PC-3 (cell line): ENCODE data around the gene GPC5.

Source experiments
- EZH2 ChIP-seq: fragments of 300-600 bp; sonication (generic); IDR thresholded peaks from one replicate; pipeline ENCODE4 v1.6.1; 2017; ENCODE audit warnings: antibody characterized with exemption, mild to moderate bottlenecking, low read length; ENCODE audit not compliant: unreplicated experiment
- EZH2phosphoT487 ChIP-seq: fragments of 300-600 bp; sonication (generic); IDR thresholded peaks from 2 replicates; pipeline ENCODE4 v1.6.1; 2018; ENCODE audit warnings: mild to moderate bottlenecking, antibody characterized with exemption, low read length, borderline replicate concordance
- TF ChIP-seq, protein P1 (sequence below): fragments of 300-600 bp; sonication (generic); conservative IDR thresholded peaks from 2 replicates; pipeline ENCODE4 v1.5.1; 2017; ENCODE audit warnings: antibody characterized with exemption, low read depth, mild to moderate bottlenecking, low read length

DNA sequence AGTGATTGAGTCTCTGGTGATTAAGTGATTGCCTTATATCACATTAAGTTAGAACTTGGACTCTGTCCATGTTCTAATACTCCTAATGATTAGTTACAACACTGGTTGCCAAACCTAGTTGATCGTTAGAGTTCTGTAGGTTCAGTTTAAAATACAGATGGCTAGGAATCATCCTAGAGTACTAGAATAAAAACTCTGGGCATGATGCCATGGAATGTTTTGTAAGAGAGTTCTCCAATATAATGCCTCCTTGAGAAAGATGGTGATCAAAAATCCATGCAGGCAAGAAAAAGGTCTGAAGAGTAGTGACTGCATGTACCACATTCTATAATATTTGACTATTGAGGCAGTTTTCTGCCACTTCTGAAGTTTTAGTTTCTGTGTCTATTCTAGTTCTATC, 176.3 kb downstream of the GPC5 start:
- TF ChIP-seq, protein P1, sequence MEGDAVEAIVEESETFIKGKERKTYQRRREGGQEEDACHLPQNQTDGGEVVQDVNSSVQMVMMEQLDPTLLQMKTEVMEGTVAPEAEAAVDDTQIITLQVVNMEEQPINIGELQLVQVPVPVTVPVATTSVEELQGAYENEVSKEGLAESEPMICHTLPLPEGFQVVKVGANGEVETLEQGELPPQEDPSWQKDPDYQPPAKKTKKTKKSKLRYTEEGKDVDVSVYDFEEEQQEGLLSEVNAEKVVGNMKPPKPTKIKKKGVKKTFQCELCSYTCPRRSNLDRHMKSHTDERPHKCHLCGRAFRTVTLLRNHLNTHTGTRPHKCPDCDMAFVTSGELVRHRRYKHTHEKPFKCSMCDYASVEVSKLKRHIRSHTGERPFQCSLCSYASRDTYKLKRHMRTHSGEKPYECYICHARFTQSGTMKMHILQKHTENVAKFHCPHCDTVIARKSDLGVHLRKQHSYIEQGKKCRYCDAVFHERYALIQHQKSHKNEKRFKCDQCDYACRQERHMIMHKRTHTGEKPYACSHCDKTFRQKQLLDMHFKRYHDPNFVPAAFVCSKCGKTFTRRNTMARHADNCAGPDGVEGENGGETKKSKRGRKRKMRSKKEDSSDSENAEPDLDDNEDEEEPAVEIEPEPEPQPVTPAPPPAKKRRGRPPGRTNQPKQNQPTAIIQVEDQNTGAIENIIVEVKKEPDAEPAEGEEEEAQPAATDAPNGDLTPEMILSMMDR: no peak
- TF ChIP-seq EZH2 (no peak), EZH2phosphoT487 (no peak)
